H9 (cell line): ENCODE measurements around the gene ARFGAP1. TPM values are rescaled to one million over a fixed set of nuclear protein-coding genes. Genes with fewer than 3 reads are reported as not detected.

Experiments used
- DNase-seq: peaks from one replicate; pipeline ENCODE4 v3.0.0-alpha.2; 2017
- H2AFZ ChIP-seq: one replicate; pipeline ENCODE4 v1.6.1; 2013; ENCODE audit warnings: mild to moderate bottlenecking, low read length, control low read depth, moderate library complexity
- H2AK5ac ChIP-seq: 2 replicates; pipeline ENCODE4 v1.6.1; 2013; ENCODE audit warnings: low read length, control low read depth, mixed read lengths; ENCODE audit not compliant: insufficient read length
- H2BK120ac ChIP-seq: one replicate; pipeline ENCODE4 v1.6.1; 2013; ENCODE audit warnings: low read depth, mild to moderate bottlenecking, low read length, control low read depth, inconsistent platforms; ENCODE audit not compliant: poor library complexity, severe bottlenecking
- H2BK12ac ChIP-seq: 2 replicates; pipeline ENCODE4 v1.6.1; 2013; ENCODE audit warnings: low read length, control low read depth, mixed read lengths, low read depth; ENCODE audit not compliant: insufficient read length
- H2BK15ac ChIP-seq: 2 replicates; pipeline ENCODE4 v1.6.1; 2013; ENCODE audit warnings: low read depth, low read length, control low read depth
- H2BK20ac ChIP-seq: one replicate; pipeline ENCODE4 v1.6.1; 2013; ENCODE audit warnings: low read depth, mild to moderate bottlenecking, low read length, control low read depth, inconsistent platforms; ENCODE audit not compliant: poor library complexity, severe bottlenecking
- H2BK5ac ChIP-seq: 2 replicates; pipeline ENCODE4 v1.6.1; 2013; ENCODE audit warnings: low read length, control low read depth, mixed read lengths; ENCODE audit not compliant: insufficient read length
- H3K14ac ChIP-seq: 2 replicates; pipeline ENCODE4 v1.6.1; 2013; ENCODE audit warnings: low read length, control low read depth; ENCODE audit not compliant: insufficient read depth
- H3K18ac ChIP-seq: 2 replicates; pipeline ENCODE4 v1.6.1; 2013; ENCODE audit warnings: low read depth, mild to moderate bottlenecking, mixed read lengths, low read length, control low read depth; ENCODE audit not compliant: insufficient read length
- H3K23ac ChIP-seq: 2 replicates; pipeline ENCODE4 v1.6.1; 2013; ENCODE audit warnings: low read length, control low read depth, mixed read lengths, low read depth; ENCODE audit not compliant: insufficient read length
- H3K23me2 ChIP-seq: 2 replicates; pipeline ENCODE4 v1.6.1; 2013; ENCODE audit warnings: low read depth, mild to moderate bottlenecking, mixed read lengths, low read length, control low read depth; ENCODE audit not compliant: insufficient read length, poor library complexity, severe bottlenecking
- H3K27ac ChIP-seq: 2 replicates; pipeline ENCODE4 v1.5.1; 2013; ENCODE audit warnings: low read length, control low read depth, mixed read lengths, low read depth; ENCODE audit not compliant: insufficient read length
- H3K27me3 ChIP-seq: 2 replicates; pipeline ENCODE4 v1.6.1; 2013; ENCODE audit warnings: low read length, control low read depth, inconsistent platforms; ENCODE audit not compliant: insufficient read depth
- H3K4ac ChIP-seq: 2 replicates; pipeline ENCODE4 v1.6.1; 2013; ENCODE audit warnings: low read depth, mild to moderate bottlenecking, control low read depth, inconsistent platforms, low read length, moderate library complexity
- H3K4me1 ChIP-seq: 2 replicates; pipeline ENCODE4 v1.6.1; 2013; ENCODE audit warnings: low read length, control low read depth, inconsistent platforms; ENCODE audit not compliant: insufficient read depth
- H3K4me2 ChIP-seq: 2 replicates; pipeline ENCODE4 v1.6.1; 2013; ENCODE audit warnings: low read length, control low read depth, mixed read lengths; ENCODE audit not compliant: insufficient read length, insufficient read depth
- H3K56ac ChIP-seq: 2 replicates; pipeline ENCODE4 v1.6.1; 2013; ENCODE audit warnings: low read depth, mild to moderate bottlenecking, mixed read lengths, low read length, control low read depth; ENCODE audit not compliant: insufficient read length
- H3K79me1 ChIP-seq: 2 replicates; pipeline ENCODE4 v1.6.1; 2013; ENCODE audit warnings: low read depth, mild to moderate bottlenecking, moderate library complexity, low read length, control low read depth, inconsistent platforms; ENCODE audit not compliant: insufficient read depth, poor library complexity, severe bottlenecking
- H3K79me2 ChIP-seq: 2 replicates; pipeline ENCODE4 v1.6.1; 2013; ENCODE audit warnings: low read length, control low read depth, inconsistent platforms; ENCODE audit not compliant: insufficient read depth
- H3K9ac ChIP-seq: 2 replicates; pipeline ENCODE4 v1.6.1; 2013; ENCODE audit warnings: low read length, control low read depth, mixed read lengths; ENCODE audit not compliant: insufficient read length; ENCODE audit errors: extremely low read depth
- H3K9me3 ChIP-seq: one replicate; pipeline ENCODE4 v1.6.1; 2013; ENCODE audit warnings: low read depth, low read length, inconsistent platforms; ENCODE audit not compliant: control insufficient read depth
- H3T11ph ChIP-seq: one replicate; pipeline ENCODE4 v1.6.1; 2013; ENCODE audit warnings: mild to moderate bottlenecking, low read length, control low read depth, inconsistent platforms
- H4K20me1 ChIP-seq: one replicate; pipeline ENCODE4 v1.6.1; 2013; ENCODE audit not compliant: control insufficient read depth, insufficient read length, insufficient read depth
- H4K5ac ChIP-seq: 2 replicates; pipeline ENCODE4 v1.6.1; 2013; ENCODE audit warnings: low read depth, mild to moderate bottlenecking, mixed read lengths, low read length, control low read depth; ENCODE audit not compliant: insufficient read length
- H4K8ac ChIP-seq: replicated peaks from 2 replicates; pipeline ENCODE4 v1.6.1; 2013; ENCODE audit warnings: low read length, control low read depth, mixed read lengths, low read depth; ENCODE audit not compliant: insufficient read length
- H4K91ac ChIP-seq: 2 replicates; pipeline ENCODE4 v1.6.1; 2013; ENCODE audit warnings: low read depth, mild to moderate bottlenecking, moderate library complexity, mixed read lengths, low read length, control low read depth; ENCODE audit not compliant: insufficient read length
- H3K27ac Mint-ChIP-seq, 3 experiments: 2 replicates in 2 of 3; 3 replicates in 1 of 3; pipeline ENCODE4 v1.8.0; 2020 to 2021; ENCODE audit warnings: mixed read lengths in 3 of 3, mild to moderate bottlenecking in 1 of 3, moderate library complexity in 1 of 3
- H3K27me3 Mint-ChIP-seq: 2 replicates; pipeline ENCODE4 v1.8.0; 2021; ENCODE audit warnings: low read depth, mild to moderate bottlenecking, moderate library complexity, mixed read lengths
- H3K36me3 Mint-ChIP-seq, 3 experiments: 2 replicates in 2 of 3; 3 replicates in 1 of 3; pipeline ENCODE4 v1.8.0; 2020 to 2021; ENCODE audit warnings: low read depth in 3 of 3, mixed read lengths in 3 of 3; ENCODE audit not compliant: insufficient read depth in 1 of 3
- H3K4me1 Mint-ChIP-seq, 2 experiments: 2 replicates each; pipeline ENCODE4 v1.8.0; 2020; ENCODE audit warnings: mixed read lengths in 2 of 2
- H3K4me3 Mint-ChIP-seq, 2 experiments: 2 replicates in 1 of 2; 3 replicates in 1 of 2; pipeline ENCODE4 v1.8.0; 2020 to 2021; ENCODE audit warnings: mild to moderate bottlenecking in 2 of 2, mixed read lengths in 2 of 2, moderate library complexity in 1 of 2
- H3K9me3 Mint-ChIP-seq, 2 experiments: 2 replicates in 1 of 2; 3 replicates in 1 of 2; pipeline ENCODE4 v1.8.0; 2020; ENCODE audit warnings: mild to moderate bottlenecking in 2 of 2, mixed read lengths in 2 of 2, moderate library complexity in 1 of 2
- CTCF ChIP-seq: fragments of 200-600 bp; sonication (generic); conservative IDR thresholded peaks from 3 replicates; pipeline ENCODE4 v1.8.0; 2021; ENCODE audit warnings: antibody characterized with exemption, mild to moderate bottlenecking
- WGBS: extraction: QIAGEN DNeasy Blood & Tissue Kit; methylation state at CpG from one replicate; pipeline ENCODE4 v1.1.7; 2013; ENCODE audit warnings: missing lambda C conversion rate, low lambda C conversion rate, mixed read lengths; ENCODE audit not compliant: insufficient read length; ENCODE audit errors: extremely low coverage; 5-methylcytosine and 5-hydroxymethylcytosine counted together
- total RNA-seq: library from RNA; stranded (reverse); gene quantifications from 2 replicates; pipeline ENCODE4 v1.2.1, GENCODE V29; 2021

The ARFGAP1 gene
- total RNA-seq, 1 experiment from 2014 or later = 114 TPM

- H4K5ac ChIP-seq = no peak overlapping the region
- H4K91ac ChIP-seq = no peak overlapping the region
- H3K18ac ChIP-seq = no peak overlapping the region
- no peak overlapping the region for H3K4ac ChIP-seq
- no peak overlapping the region for H3K14ac ChIP-seq
- H2AK5ac ChIP-seq = no peak overlapping the region
- no peak overlapping the region for H2BK20ac ChIP-seq
- H3K27ac ChIP-seq = no peak overlapping the region
- WGBS = no CpG with 5 or more reads among the region's 12 CpGs
- no peak overlapping the region for H2BK12ac ChIP-seq
- no peaks in the 10 kb centered on the region for H3K79me2 ChIP-seq
- H3K27me3 Mint-ChIP-seq = peaks cover 15% of the 10 kb centered on the region
- no peak overlapping the region for H3T11ph ChIP-seq
- H3K9me3 ChIP-seq = no peaks in the 10 kb centered on the region
- no peaks in the 10 kb centered on the region for H3K9me3 Mint-ChIP-seq
- no peaks in the 10 kb centered on the region for H3K27me3 ChIP-seq
- TF ChIP-seq CTCF = no peak
- H3K4me3 Mint-ChIP-seq = no peak overlapping the region
- H3K23ac ChIP-seq = no peak overlapping the region
- no peak overlapping the region for H3K9ac ChIP-seq
- peaks cover 11 to 35% of the 10 kb centered on the region in 2 experiments for H3K4me1 Mint-ChIP-seq
- no peaks in the 10 kb centered on the region for H4K20me1 ChIP-seq
- H2BK15ac ChIP-seq = no peak overlapping the region
- H3K27ac Mint-ChIP-seq = no peak overlapping the region
- no peak overlapping the region for H2BK120ac ChIP-seq
- no peak overlapping the region for H3K56ac ChIP-seq
- no peaks in the 10 kb centered on the region; the same call in 1 of the 2 replicates for H3K4me1 ChIP-seq
- DNase-seq = no peak
- H3K79me1 ChIP-seq = no peaks in the 10 kb centered on the region
- H2AFZ ChIP-seq = no peak overlapping the region
- H3K36me3 Mint-ChIP-seq = no peaks in the 10 kb centered on the region
- no peak overlapping the region for H4K8ac ChIP-seq
- H3K4me2 ChIP-seq = no peak overlapping the region
- H2BK5ac ChIP-seq = no peak overlapping the region
- H3K23me2 ChIP-seq = no peaks in the 10 kb centered on the region
Observed at GRCh38 chr20:63265891-63266515, 6.6 kb upstream of the ARFGAP1 start.
